HUES64 (cell line): ENCODE measurements around the gene LRRC14B.
"Not testable (repeated sequence)": the region's sequence is repeated elsewhere in the genome, so short reads cannot be mapped to it uniquely, and the experiment has no call there.

Experiments used
- H3K27ac ChIP-seq: 2 replicates; pipeline ENCODE4 v1.7.0; 2013; ENCODE audit warnings: low read depth, low read length, inconsistent platforms
- H3K27me3 ChIP-seq: 2 replicates; pipeline ENCODE4 v1.6.1; 2013; ENCODE audit warnings: mild to moderate bottlenecking, low read length; ENCODE audit not compliant: insufficient read depth
- H3K36me3 ChIP-seq: 2 replicates; pipeline ENCODE4 v1.6.1; 2013; ENCODE audit warnings: mild to moderate bottlenecking, low read length; ENCODE audit not compliant: insufficient read depth
- H3K4me1 ChIP-seq: 2 replicates; pipeline ENCODE4 v1.6.1; 2013; ENCODE audit warnings: mild to moderate bottlenecking, low read length, moderate library complexity; ENCODE audit not compliant: insufficient read depth
- H3K4me3 ChIP-seq: 2 replicates; pipeline ENCODE4 v1.5.1; 2013; ENCODE audit warnings: mild to moderate bottlenecking, low read length, moderate library complexity
- H3K9ac ChIP-seq: 2 replicates; pipeline ENCODE4 v1.6.1; 2013; ENCODE audit warnings: mild to moderate bottlenecking, low read depth, low read length
- H3K9me3 ChIP-seq: 2 replicates; pipeline ENCODE4 v1.6.1; 2013; ENCODE audit warnings: low read depth, low read length; ENCODE audit not compliant: insufficient read depth
- WGBS: fragments of 150-250, 120-280 bp; methylation state at CpG from one replicate; pipeline ENCODE4 v1.1.7; 2013; ENCODE audit warnings: missing lambda C conversion rate; 5-methylcytosine and 5-hydroxymethylcytosine counted together

LRRC14B gene

DNA sequence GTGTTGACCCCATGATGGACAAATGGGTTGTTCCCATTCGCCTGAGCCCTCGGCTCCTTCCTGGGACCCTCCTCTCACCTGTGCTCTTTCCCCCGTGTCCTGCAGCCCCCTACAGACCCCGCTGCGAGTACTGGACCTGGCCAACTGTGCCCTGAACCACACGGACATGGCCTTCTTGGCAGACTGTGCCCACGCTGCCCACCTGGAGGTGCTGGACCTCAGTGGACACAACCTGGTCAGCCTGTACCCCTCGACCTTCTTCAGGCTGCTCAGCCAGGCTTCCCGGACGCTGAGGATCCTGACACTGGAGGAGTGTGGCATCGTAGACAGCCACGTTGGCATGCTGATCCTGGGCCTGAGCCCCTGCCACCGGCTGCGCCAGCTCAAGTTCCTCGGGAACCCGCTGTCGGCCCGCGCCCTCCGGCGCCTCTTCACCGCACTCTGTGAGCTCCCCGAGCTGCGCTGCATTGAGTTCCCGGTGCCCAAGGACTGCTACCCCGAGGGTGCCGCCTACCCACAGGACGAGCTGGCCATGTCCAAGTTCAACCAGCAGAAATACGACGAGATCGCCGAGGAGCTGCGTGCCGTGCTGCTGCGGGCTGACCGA lies 3.4 kb downstream of the LRRC14B start:
- no peak overlapping the region for H3K27ac ChIP-seq
- 95% methylated on average over 36 of the region's 36 CpGs for WGBS
- H3K9me3 ChIP-seq, result no peaks in the 10 kb centered on the region
- no peaks in the 10 kb centered on the region for H3K36me3 ChIP-seq
- H3K27me3 ChIP-seq, result no peaks in the 10 kb centered on the region
- H3K4me1 ChIP-seq, result no peaks in the 10 kb centered on the region
- H3K4me3 ChIP-seq, result no peak overlapping the region
- H3K9ac ChIP-seq, result no peak overlapping the region

DNA sequence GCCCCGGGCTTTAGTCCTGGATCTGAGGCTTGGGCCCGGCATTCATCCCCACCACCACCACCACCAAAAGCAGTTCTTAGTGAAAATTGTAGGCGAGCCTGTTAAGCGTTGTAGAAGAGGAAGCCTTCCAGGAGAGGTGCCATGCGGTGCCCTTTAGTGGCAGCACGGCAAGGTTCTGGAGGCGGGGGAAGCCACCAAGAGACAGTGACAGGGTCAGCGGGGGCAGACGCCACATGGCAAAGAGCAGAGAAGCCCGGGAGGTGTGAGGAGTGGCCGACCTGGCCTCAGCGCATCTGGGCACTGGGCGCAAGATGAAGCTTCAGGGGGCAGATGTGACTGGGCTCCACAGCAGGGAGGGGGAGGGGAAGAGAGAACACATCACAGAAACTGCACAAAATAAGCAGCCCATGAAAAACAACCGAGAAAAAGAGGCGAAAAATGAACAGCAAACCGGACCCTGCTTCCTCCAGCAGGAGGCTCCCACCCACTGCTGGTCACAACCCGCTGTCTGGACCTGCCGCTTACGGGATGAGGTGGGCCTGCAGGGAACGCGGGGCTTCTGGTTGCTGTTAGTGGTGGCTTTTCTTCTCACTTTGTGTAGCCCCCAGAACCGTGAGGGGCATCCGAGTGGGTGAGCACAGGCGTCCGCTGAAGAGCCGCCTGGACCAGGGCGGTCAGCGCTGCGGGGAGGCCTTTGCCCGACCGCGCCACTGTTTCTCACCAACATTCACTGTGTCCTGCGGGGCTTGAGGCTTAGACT lies 4.3 kb downstream of the LRRC14B start:
- no peak overlapping the region for H3K27ac ChIP-seq
- H3K4me1 ChIP-seq, result no peaks in the 10 kb centered on the region
- H3K4me3 ChIP-seq, result no peak overlapping the region
- H3K36me3 ChIP-seq, result no peaks in the 10 kb centered on the region
- no peaks in the 10 kb centered on the region for H3K9me3 ChIP-seq
- H3K9ac ChIP-seq, result no peak overlapping the region
- no peaks in the 10 kb centered on the region for H3K27me3 ChIP-seq
- 84% methylated on average over 33 of the region's 33 CpGs for WGBS

DNA sequence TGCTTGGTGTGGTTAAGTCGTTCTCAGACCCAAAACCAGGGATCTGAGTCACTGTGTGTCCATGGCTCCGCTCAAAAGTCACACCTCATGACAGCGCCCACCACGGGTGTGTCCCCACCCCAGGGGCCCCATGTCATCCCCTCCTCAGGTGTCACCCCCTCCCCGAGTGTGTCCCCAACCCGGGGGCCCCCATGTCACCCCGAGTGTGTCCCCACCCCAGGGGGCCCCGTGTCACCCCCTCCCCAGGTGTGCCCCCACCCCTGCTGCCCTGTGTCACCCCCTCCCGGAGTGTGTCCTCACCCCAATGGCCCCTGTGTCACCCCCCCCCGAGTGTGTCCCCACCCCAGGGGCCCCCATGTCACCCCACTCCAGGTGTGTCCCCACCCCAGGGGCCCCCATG lies 5.1 kb downstream of the LRRC14B start:
- H3K9ac ChIP-seq, result no peak overlapping the region
- H3K4me1 ChIP-seq, result no peaks in the 10 kb centered on the region; the same call in 1 of the 2 replicates
- H3K36me3 ChIP-seq, result no peaks in the 10 kb centered on the region
- no peaks in the 10 kb centered on the region for H3K9me3 ChIP-seq
- H3K4me3 ChIP-seq, result no peak overlapping the region
- H3K27me3 ChIP-seq, result no peaks in the 10 kb centered on the region
- no peak overlapping the region for H3K27ac ChIP-seq
- WGBS, result 88% methylated on average over 9 of the region's 10 CpGs

DNA sequence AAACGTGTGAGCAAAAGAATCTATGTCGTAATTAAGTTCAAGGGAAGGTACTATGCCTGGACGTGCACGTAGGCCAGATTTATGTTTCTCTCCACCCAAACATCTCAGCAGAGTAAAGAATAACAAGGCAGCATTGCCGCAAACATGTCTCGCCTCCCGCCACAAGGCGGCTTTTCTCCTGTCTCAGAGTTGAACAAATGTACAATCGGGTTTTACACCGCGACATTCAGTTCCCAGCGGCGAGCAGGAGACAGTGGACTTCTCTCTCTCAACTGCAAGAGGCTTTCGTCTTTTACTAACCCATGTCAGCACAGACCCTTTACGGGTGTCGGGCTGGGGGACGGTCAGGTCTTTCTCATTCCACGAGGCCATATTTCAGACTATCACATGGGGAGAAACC lies 5.7 kb downstream of the LRRC14B start:
- WGBS, result 72% methylated on average over 16 of the region's 18 CpGs
- H3K36me3 ChIP-seq, H3K27ac ChIP-seq, H3K9me3 ChIP-seq, H3K4me1 ChIP-seq, H3K4me3 ChIP-seq, H3K27me3 ChIP-seq, H3K9ac ChIP-seq: not testable (repeated sequence)

DNA sequence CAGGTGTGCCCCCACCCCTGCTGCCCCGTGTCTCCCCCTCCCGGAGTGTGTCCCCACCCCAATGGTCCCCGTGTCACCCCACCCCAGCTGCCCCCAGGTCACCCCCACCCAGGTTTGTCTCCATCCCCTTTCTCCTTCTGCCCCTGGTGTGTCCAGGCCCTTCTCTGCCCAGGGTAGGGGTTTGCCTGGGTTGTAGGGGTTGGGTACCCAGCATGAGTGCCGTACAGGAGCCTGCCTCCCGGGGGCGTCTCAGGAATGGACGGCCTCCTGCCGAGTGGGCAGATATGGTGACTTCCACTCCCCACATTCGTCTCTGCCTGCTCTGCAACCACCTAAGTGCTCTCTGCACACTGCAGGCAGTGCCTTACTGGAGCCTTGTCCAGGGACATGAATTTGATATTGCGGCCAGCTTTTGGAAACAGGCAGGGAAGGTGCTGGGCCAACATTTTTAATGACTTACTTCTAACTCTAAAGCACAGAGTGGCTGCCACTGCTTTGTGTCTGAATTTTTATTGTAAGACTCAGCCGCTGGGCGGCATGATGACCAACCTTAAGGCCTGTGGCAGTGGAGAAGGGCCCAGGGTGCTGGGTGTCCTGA lies 6.7 kb downstream of the LRRC14B start:
- Histone ChIP-seq H3K4me1 (no peaks in the 10 kb centered on the region; the same call in 1 of the 2 replicates), H3K9ac (no peak overlapping the region), H3K27me3 (no peaks in the 10 kb centered on the region), H3K36me3 (no peaks in the 10 kb centered on the region), H3K27ac (no peak overlapping the region), H3K4me3 (no peak overlapping the region), H3K9me3 (no peaks in the 10 kb centered on the region)
- 94% methylated on average over 12 of the region's 12 CpGs for WGBS

DNA sequence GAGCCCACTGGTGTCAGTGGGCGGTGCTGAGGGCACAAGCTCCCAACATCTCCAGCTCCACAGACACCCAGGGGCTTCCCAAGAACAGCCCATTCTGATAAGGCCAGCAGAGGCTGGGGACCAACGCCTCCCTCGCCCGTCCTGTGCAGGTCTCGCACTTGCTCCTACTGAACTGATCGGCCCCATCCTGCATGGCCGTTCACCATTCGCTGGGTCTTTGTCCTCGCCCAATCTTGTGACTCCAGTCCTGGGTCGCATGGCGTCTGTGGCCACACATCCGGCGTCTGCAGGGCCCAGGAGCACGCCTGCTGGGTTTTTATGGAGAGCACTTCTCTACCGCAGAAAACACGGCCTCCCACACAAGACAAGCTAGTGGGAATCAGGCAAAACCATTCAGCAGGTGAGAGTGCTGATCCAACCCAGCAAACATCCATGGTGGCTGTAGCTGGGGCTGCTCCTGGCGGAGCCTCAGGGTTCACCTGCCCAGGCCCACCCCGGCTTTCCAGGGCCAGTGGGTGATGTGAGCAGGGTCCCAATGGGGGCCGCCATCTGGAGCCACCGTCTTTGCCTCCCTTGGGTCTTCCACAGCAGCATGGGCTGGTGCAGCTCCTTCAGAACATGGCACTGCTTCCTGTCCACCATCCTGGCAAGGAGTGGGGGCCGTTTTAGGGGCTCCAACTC lies 7.4 kb downstream of the LRRC14B start:
- 96% methylated on average over 21 of the region's 21 CpGs for WGBS
- Histone ChIP-seq H3K27me3 (no peaks in the 10 kb centered on the region), H3K4me1 (no peaks in the 10 kb centered on the region; the same call in 1 of the 2 replicates), H3K36me3 (peaks cover 6% of the 10 kb centered on the region; the same call in 1 of the 2 replicates), H3K9ac (no peak overlapping the region), H3K27ac (no peak overlapping the region), H3K4me3 (no peak overlapping the region), H3K9me3 (no peaks in the 10 kb centered on the region)

DNA sequence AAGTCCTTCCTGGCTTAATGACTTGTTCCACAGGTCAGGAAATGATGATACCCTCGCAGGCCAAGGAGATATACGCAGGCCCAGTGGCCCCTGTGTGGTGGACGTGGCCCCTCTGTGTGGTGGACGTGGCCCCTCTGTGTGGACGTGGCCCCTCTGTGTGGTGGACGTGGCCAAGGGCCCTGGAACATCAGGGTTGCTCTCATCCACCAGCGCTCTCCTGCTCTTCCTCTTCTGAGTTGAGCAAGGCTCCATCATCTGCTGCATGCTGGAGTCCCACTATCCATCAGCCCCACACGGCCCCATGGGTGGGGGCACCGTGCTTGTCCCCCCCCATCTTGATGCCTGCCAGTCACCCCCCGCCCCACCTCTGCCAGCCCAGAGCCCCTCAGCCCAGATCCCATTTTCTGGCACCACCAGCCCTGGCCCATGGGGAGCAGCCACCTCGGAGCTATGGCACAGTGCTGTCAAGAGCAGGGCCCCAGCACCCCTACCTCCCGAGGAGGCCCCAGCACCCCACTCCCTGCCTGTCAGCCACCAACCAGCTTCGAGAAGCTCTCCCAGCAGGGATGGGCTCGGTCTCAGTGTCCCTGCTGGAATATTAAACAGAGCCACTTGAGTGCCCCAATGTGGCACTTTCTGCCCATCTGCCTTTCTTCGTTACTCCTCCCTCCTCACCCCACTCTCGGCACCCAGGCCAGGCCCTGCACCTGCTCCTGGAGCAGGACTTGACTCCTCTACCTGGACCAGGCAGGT lies 8.1 kb downstream of the LRRC14B start:
- 94% methylated on average over 16 of the region's 16 CpGs for WGBS
- H3K9me3 ChIP-seq, result no peaks in the 10 kb centered on the region
- no peaks in the 10 kb centered on the region for H3K27me3 ChIP-seq
- no peak overlapping the region for H3K9ac ChIP-seq
- no peaks in the 10 kb centered on the region; the same call in 1 of the 2 replicates for H3K4me1 ChIP-seq
- no peak overlapping the region for H3K4me3 ChIP-seq
- H3K36me3 ChIP-seq, result peaks cover 12% of the 10 kb centered on the region
- H3K27ac ChIP-seq, result no peak overlapping the region

DNA sequence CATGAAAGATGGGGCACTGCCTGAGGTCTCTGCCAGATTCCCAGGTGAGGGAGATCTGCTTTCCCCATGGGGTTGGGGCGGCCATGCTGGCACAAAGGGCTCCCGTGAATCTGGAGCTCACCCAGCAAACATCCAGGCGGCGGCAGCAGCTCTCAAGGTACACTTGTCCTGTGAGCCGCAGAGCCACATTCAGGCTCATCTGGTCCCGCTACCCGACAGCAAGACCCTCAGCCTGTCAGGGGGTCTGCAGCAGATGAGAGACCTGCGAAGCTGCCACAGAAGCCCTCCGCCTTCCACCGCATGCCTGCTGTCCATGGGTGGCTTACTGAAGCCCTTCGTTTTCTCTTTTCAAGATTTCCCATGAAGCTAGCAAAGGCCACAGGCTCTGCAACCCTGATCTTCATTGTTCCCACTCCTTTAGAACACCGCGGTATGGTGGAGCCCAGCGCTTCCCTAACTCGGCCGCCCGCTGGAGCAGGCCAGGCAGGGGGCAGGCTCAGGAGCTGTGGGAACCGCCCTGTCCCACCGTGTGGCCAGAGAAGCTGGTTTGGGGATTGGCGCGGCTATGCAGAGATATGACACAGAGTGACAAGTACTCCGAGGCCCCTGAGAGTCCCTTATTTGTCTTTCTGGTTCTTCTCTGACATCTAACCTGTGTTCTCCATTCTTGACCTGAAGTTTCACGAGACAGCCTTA lies 8.8 kb downstream of the LRRC14B start:
- WGBS, result 85% methylated on average over 23 of the region's 23 CpGs
- no peak overlapping the region for H3K27ac ChIP-seq

DNA sequence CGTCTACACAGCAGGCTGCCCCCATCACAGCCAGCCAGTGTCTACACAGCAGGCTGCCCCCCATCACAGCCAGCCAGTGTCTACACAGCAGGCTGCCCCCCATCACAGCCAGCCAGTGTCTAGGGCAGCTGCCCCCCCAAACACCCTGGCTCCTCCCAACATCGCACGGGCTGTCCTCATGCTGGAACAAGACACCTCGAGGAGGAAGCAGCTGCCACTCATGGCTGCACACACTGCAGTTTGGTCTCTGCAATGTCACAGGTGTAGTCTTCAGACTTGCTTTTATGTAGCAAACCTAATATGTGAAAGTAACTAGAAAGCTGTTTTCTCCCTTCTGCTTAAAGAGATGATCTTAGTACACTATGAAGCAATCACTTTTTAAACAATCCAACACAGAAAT lies 9.7 kb downstream of the LRRC14B start:
- 73% methylated on average over 4 of the region's 4 CpGs for WGBS
- no peak overlapping the region for H3K9ac ChIP-seq
- no peaks in the 10 kb centered on the region for H3K27me3 ChIP-seq
- H3K9me3 ChIP-seq, result no peaks in the 10 kb centered on the region
- H3K4me3 ChIP-seq, result no peak overlapping the region
- no peaks in the 10 kb centered on the region; the same call in 1 of the 2 replicates for H3K4me1 ChIP-seq
- H3K27ac ChIP-seq, result no peak overlapping the region
- peaks cover 27% of the 10 kb centered on the region for H3K36me3 ChIP-seq

More for the DNA sequence above, 8.8 kb downstream of the LRRC14B start:
- H3K27me3 ChIP-seq, result no peaks in the 10 kb centered on the region
- H3K9me3 ChIP-seq, result no peaks in the 10 kb centered on the region
- H3K4me3 ChIP-seq, result no peak overlapping the region
- H3K9ac ChIP-seq, result no peak overlapping the region
- H3K36me3 ChIP-seq, result peaks cover 20% of the 10 kb centered on the region
- no peaks in the 10 kb centered on the region; the same call in 1 of the 2 replicates for H3K4me1 ChIP-seq

DNA sequence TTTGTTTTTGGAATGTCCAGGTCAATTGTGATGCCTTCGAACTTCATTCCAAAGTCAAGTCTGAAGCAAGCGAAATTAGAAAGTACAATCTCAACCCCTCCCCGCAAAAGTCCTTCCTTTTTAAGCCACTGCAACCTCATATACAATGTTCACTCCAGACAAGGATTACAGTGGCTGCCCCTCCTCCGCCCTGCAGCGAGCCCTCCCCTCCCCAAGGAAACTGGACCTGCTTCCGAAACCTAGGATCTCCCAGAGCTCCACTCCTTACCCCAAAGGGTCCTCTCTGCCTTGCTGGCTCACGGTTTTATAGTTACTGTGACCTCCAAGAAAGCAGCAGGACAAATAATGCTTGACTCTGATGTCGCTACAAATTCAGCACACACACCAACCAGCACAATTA lies 10.4 kb downstream of the LRRC14B start:
- Histone ChIP-seq H3K27ac (no peak overlapping the region), H3K36me3 (peaks cover 27% of the 10 kb centered on the region), H3K4me1 (no peaks in the 10 kb centered on the region; the same call in 1 of the 2 replicates), H3K9ac (no peak overlapping the region), H3K4me3 (no peak overlapping the region), H3K9me3 (no peaks in the 10 kb centered on the region), H3K27me3 (no peaks in the 10 kb centered on the region)
- WGBS, result 86% methylated on average over 8 of the region's 8 CpGs
